ENCODE results near the gene CLPSL1. TPM values are rescaled to one million over a fixed set of nuclear protein-coding genes. Genes with fewer than 3 reads are reported as not detected.

CLPSL1 gene
- total and polyA plus RNA-seq, 12 donors, result not detected

GRCh38 chr6:35735452-35735851, 45.4 kb upstream of the CLPSL1 start:
- Histone ChIP-seq H3K4me3 (no peak overlapping the region), H3K36me3 (replicated peaks in 1 of 2) (no peaks in the 10 kb centered on the region), H3K9me3 (replicated peaks in 1 of 3) (no peaks in the 10 kb centered on the region), H3K27me3 (no peaks in the 10 kb centered on the region), H3K27ac (no peak overlapping the region), H3K4me1 (replicated peaks in 1 of 2) (peaks cover 17 to 43% of the 10 kb centered on the region in 2 donors)
- TF ChIP-seq POLR2A (IDR thresholded peaks at IDR 0.05), result no peak
- TF ChIP-seq, protein P1, sequence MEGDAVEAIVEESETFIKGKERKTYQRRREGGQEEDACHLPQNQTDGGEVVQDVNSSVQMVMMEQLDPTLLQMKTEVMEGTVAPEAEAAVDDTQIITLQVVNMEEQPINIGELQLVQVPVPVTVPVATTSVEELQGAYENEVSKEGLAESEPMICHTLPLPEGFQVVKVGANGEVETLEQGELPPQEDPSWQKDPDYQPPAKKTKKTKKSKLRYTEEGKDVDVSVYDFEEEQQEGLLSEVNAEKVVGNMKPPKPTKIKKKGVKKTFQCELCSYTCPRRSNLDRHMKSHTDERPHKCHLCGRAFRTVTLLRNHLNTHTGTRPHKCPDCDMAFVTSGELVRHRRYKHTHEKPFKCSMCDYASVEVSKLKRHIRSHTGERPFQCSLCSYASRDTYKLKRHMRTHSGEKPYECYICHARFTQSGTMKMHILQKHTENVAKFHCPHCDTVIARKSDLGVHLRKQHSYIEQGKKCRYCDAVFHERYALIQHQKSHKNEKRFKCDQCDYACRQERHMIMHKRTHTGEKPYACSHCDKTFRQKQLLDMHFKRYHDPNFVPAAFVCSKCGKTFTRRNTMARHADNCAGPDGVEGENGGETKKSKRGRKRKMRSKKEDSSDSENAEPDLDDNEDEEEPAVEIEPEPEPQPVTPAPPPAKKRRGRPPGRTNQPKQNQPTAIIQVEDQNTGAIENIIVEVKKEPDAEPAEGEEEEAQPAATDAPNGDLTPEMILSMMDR (IDR thresholded peaks at IDR 0.05), result no peak
- intact Hi-C loops (cut with DNase I), result loop anchor here (5.0 to 10.0 kb wide), 2 partner anchors 101 to 153 kb away; no protein-coding TSS in a partner anchor
- WGBS, 4 donors, result 77 to 92% (median 86%) methylated on average over 3 of the region's 3 CpGs
- no peak for DNase-seq

- no peaks in the 10 kb centered on the region for H3K27me3 ChIP-seq
- no peak overlapping the region for H3K4me3 ChIP-seq
- no peak overlapping the region for H3K27ac ChIP-seq
- 60 to 73% (median 67%) methylated on average over 7 to 8 of the region's 8 CpGs for WGBS, 4 donors
- DNase-seq, result peak; percentile 56 to 89 (median 77)
- H3K36me3 ChIP-seq (replicated peaks in 1 of 2), result no peaks in the 10 kb centered on the region
- no peaks in the 10 kb centered on the region for H3K9me3 ChIP-seq (replicated peaks in 1 of 3)
- TF ChIP-seq, protein P1 (IDR thresholded peaks at IDR 0.05), result peak; percentile 70 to 90 (median 87)
- no peak for TF ChIP-seq POLR2A (IDR thresholded peaks at IDR 0.05)
- intact Hi-C loops (cut with DNase I), result loop anchor here (2.0 to 10.0 kb wide), 3 partner anchors 50 to 154 kb away; no protein-coding TSS in a partner anchor
- H3K4me1 ChIP-seq (replicated peaks in 1 of 2), result peaks cover 8 to 36% of the 10 kb centered on the region in 2 donors
Measured at GRCh38 chr6:35736253-35736894, 44.4 kb upstream of the CLPSL1 start.

DNA sequence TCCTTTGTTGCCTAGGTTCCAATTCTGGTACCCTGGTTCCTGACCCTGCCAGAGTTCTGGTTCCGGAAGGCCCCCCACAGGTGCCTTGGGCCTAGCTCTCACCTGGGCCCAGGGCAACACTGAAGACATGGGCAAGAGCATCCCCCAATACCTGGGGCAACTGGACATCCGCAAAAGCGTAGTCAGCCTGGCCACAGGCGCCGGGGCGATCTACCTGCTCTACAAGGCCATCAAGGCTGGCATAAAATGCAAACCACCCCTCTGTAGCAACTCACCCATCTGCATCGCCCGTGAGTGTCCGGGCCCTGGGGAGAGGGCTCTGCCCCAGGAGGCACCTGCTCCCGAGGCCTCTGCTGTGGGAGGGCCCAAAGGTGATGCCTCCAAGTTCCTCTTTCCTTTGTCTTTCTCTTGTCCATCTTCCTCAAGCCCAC, 43.8 kb upstream of the CLPSL1 start, which contains the start of gene ARMC12:
TSS of gene ARMC12 (plus strand) at position 51 of the 431 bp plus-strand sequence. CDS start at position 128, 77 bp downstream.
- H3K27ac ChIP-seq, result no peak within 1 kb of the TSS
- DNase-seq, result no peak
- H3K4me3 ChIP-seq, result no peak within 1 kb of the TSS
- no peaks in the 10 kb centered on the region for H3K36me3 ChIP-seq (replicated peaks in 1 of 2)
- peaks cover 7 to 36% of the 10 kb centered on the region in 2 donors for H3K4me1 ChIP-seq (replicated peaks in 1 of 2)
- WGBS, 4 donors, result 83 to 91% (median 85%) methylated on average over 10 of the region's 10 CpGs
- H3K27me3 ChIP-seq, result no peaks in the 10 kb centered on the region
- intact Hi-C loops (cut with DNase I), result loop anchor here (2.0 to 10.0 kb wide), 3 partner anchors 50 to 155 kb away; no protein-coding TSS in a partner anchor
- TF ChIP-seq, protein P1 (IDR thresholded peaks at IDR 0.05), result no peak
- TF ChIP-seq POLR2A (IDR thresholded peaks at IDR 0.05), result no peak
- no peaks in the 10 kb centered on the region for H3K9me3 ChIP-seq (replicated peaks in 1 of 3)

GRCh38 chr6:35737413-35738211, 43.2 kb upstream of the CLPSL1 start:
- Histone ChIP-seq H3K27ac (no peak overlapping the region), H3K27me3 (no peaks in the 10 kb centered on the region), H3K9me3 (replicated peaks in 1 of 3) (no peaks in the 10 kb centered on the region), H3K36me3 (replicated peaks in 1 of 2) (no peaks in the 10 kb centered on the region), H3K4me3 (no peak overlapping the region), H3K4me1 (replicated peaks in 1 of 2) (peaks cover 4 to 31% of the 10 kb centered on the region in 2 donors)
- no peak for DNase-seq
- TF ChIP-seq, protein P1 (IDR thresholded peaks at IDR 0.05), result peak; percentile 63 to 98 (median 96)
- no peak for TF ChIP-seq POLR2A (IDR thresholded peaks at IDR 0.05)
- intact Hi-C loops (cut with DNase I), result loop anchor here (2.0 to 10.0 kb wide), 4 partner anchors 51 to 215 kb away; no protein-coding TSS in a partner anchor
- 31 to 49% (median 39%) methylated on average over 9 to 16 of the region's 16 CpGs for WGBS, 4 donors
